Stimulated activated CD8-positive, alpha-beta memory T cell treated with anti-CD3 and anti-CD28 coated beads, Interleukin-12 subunit alpha, Interleukin-12 subunit beta, amount 100 ng/mL, for 24 hours (primary cell): Measurements from ENCODE around the gene SGIP1.
"Not testable (repeated sequence)": the region's sequence is repeated elsewhere in the genome, so short reads cannot be mapped to it uniquely, and the experiment has no call there.

Experiments
- DNase-seq: peaks from one replicate; pipeline ENCODE4 v3.0.0-alpha.2; 2020; ENCODE audit errors: extremely low read depth

Gene SGIP1

DNA sequence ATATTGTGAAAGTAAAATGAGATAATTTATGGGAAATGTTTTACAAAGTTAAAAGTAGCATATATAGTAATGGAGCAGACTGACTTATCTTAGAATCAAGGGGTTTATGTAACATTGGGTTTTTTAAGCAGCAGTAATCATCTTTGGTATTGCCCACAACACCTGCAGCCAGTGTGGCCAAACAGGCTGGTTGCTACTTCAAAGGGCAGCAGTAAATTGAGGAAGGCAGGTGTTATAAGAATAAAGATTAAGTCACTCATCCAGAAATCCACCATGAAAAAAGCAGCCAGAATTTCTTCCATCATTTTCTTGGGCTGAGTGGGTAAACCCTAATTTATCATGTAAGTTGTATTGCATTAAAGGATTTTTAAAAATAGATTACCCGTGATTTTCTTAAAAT is 235.0 kb downstream of the SGIP1 start:
- DNase-seq = no peak

DNA sequence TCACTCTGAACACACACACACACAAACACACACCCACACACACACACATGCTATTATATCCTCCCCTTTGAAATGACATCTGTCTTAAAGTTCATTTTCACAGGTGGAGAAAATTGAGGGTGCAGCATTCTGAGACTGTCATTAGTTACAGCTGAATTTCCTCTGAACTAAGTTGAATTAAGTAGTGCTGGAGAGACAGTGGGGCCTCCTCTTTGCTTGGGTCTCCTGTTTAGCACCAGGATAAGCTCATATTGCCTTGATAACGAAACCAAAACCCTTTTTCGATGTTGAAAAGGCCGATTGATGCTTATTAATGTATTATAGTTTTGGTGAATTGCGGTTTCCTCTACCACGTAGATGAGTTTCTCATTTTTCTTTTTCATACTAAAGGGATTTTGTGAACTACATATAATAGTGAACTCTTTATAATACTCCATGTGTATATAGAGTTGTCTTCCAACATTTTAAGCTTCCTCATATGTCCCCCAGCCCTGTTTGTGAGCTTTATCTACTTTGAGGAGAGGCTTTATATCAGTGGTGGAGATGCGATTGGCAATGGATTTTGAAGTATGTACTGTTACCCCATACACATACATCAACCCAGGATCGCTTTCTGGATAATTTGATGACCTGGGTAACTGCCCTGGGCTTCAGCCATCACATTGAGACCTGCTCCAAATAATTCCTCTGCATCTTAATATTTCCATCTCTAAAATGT is 235.7 kb downstream of the SGIP1 start:
- DNase-seq = no peak

DNA sequence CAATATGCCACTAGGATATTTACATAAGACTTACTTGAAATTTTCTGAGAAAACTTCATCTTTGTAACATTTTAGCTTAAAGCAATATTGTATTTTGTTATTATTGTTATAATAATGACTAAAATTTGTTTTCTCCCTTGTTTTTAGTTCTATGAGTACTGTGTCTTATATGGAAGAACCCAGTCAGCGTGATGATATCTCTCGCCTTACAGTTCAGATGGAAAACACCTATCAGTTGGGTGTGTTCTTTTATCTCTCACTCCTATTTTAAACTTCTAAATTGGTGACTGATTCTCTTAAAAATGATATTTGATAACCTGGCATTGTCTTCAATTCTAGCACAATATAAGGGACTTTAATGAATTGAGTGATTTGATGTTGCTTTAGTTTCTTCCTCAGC is 236.3 kb downstream of the SGIP1 start:
- no peak for DNase-seq

DNA sequence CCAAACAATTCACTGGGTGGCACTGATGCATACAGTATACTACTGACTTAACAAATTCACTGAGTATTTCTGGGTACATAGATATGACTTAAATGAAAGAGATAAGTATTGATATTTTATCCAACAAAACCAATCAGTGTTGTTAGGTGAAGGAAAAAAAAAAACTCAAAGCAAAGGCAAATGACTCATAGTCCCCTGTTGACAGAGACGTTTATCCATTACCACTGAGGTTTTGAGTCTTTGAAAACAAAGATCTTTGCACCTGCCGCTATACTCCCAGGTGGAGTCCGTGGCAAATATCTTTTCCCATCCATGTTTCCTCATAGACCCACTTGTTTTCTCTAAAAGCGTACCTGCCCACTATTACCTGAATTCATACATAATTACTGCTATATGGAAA is 236.7 kb downstream of the SGIP1 start:
- DNase-seq = no peak

DNA sequence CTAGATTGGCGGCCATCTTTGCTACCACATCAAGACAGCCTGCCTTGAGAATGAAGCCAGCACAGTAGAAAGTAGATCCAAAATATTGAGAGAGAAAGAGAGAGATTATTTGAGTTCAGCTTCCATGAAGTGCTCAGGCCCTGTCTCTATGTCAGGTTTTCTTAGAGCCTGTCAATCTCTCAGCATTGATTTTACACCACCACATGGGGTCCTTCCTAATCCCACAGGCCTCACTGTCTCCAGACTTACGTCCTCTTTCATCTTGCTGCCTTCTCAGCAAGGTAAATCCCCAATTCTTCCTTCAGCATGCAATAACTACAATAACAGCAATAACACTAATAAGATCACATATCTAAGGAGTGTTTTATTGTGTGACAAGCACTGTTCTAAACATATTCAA is 239.3 kb downstream of the SGIP1 start:
- no peak for DNase-seq

DNA sequence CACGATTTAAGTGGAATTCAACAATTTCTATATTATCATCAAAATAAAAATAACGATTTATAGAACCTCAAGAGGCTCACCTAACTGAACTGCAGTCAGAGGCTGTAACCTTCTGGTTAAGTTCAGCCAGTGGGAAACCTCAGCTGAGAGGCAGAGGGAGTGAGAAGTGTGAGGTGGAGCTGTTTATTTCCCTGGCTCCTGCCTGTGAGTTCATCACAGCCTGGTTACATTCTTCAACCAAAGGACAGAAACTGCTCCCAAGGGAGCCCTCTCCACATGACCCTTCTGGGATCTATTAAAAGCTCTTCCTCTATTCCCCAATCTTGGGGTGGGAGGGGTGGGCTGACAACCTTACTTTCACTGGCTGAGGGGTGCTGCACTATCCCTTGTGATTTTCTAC is 240.5 kb downstream of the SGIP1 start:
- DNase-seq = no peak

DNA sequence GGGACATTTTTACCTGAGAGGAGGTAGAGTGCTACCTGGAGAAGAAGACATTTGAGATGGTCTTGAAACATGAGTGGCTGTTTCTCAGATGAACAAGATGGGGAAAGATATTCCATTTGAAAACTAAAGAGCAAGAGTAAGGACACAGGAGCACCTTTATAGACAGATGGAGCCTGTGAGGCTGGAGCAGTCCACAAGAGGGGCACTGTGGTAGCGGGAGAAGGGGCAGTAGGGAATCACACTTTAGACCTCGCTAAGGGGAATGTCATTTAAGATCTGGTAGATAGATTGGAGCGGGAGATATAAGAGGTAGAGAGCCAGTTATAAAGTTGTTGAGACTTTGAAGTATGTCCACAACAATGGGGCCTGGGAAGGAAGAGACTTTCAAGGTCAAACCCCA is 241.7 kb downstream of the SGIP1 start:
- DNase-seq = no peak

DNA sequence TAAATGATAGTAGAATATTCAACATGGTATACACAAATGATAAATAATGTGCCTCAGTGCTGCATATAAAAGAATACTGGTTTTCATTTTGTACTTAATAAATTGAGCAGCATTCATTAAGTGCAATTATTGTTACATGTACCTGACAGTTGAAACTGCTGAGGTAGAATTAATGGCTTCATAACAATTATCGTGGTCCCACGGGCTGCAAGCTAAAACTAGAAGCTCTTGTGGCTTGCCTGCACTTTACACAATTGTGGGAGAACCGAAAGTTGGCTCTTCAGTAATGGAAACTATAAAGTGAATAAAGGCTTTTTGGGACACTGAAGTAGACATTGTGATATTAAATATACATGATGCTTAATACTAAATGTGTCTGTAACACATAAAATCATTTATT is 243.9 kb downstream of the SGIP1 start:
- DNase-seq = no peak

DNA sequence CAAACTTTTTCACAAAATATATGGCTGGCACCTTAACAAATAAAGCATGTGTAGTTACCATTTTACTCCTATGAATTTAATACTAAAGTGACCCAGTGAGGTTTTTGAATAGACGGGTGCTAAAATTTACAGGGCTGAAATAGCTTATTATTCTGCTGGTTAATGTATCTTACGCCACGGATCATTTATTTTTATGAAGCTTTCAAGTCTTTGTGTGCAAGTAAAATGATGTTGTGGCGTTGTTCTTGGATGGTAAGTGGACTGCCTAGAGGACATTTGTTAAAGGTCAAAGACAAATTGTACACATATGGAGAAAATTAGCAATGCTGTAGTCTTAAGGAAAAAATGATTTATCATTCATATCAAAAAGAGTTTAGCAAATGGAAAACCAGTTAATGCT is 244.3 kb downstream of the SGIP1 start:
- no peak for DNase-seq

DNA sequence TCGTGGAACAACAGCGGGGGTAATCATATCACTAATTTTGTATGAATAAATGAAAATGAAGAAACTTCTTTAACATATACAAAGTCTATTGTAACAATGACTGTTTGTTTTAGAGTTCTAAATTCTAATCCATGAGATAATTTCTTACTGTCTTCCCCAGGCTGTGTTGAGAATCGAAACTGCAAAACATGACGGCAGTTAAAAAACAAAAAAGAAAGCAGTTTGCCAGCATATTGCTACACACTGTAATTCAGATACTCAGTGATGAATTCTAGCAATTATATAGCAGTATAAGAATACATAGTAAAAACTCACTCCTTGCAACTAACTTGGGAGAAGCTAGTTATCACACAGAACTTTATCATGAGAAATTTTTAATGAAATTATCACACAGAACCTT is 245.0 kb downstream of the SGIP1 start:
- DNase-seq = no peak

DNA sequence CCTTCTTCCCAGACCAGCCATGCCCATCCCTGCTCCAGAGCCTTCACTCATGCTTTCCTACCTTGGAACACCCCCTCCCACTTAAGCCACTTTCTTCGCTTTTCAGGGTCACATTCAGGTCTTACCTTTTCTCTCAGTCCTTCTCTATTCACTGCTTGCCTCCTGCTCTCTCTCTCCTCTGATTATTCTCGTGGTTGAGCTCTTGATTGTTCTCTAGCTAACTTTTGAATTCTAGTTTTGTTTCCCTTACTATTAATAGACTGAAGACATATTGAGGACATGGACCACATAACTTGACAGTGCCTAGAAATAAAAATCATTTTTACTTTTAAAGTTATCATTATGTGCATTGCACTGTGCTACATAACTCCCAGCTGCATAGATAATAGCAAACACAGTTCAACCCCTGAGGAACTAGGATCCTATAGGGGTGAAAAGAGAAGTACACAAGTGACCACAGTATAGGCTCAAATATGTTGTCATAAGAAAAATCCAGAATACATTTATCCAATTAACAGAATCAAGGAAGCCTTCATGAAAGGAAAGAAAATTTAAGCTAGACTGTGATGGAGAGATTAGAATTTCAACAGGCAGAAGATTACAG is 245.6 kb downstream of the SGIP1 start:
- DNase-seq = no peak

DNA sequence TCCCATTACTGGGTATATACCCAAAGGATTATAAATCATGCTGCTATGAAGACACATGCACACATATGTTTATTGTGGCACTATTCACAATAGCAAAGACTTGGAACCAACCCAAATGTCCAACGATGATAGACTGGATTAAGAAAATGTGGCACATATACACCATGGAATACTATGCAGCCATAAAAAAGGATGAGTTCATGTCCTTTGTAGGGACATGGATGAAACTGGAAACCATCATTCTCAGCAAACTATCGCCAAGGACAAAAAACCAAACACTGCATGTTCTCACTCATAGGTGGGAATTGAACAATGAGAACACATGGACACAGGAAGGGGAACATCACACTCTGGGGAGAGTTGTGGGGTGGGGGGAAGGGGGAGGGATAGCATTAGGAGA is 251.8 kb downstream of the SGIP1 start:
- DNase-seq = not testable (repeated sequence)

DNA sequence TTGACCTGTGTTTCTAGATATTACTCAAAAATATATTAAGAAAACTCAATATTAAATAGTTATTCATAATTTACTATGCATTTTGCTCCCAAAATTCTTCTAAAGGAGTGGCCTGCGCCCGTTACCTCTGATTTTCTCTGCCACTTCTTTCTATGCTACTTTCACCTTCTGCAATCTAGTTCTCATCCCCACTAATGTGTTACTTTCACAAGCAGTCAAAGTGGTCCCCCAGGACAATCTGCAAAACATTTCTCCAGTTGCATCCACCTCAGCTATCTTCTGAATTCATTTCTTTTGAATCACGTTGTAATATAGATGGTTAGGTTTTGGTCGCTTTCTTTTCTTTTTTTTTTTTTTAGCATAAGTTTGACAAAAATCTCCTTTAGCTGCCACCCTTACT is 253.7 kb downstream of the SGIP1 start:
- no peak for DNase-seq

DNA sequence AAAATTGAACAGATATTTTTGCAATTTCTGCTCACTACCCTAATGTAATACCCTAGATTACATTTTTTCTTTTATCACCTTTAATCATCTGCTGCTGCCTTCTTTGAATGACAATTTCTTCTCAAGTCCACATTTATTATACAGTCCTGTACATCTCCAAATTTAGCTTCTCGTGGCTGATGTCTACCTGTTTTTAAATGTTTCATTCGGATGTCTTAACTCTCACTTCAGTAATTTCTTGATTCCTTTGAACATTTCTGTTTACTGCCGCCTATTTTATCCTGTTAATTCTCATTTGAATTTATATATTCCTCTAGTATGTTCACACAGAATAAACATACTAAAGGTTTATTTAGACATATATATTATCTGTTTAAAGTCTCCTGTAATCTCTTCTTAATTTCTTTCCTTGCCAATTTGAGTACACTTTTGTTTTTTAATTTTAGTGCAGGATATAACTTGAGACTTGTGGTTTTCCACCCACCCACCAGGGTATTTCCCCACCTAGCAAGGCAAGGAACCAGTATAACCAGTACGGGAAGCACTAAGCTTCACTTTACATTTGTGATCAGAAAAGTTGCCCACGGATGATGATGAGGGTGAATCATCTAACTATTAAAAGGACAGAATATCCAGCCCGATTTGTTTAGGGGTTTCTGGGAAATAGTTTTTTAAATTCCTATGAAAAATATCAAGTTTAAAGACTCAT is 254.4 kb downstream of the SGIP1 start:
- peak; percentile 38 for DNase-seq

DNA sequence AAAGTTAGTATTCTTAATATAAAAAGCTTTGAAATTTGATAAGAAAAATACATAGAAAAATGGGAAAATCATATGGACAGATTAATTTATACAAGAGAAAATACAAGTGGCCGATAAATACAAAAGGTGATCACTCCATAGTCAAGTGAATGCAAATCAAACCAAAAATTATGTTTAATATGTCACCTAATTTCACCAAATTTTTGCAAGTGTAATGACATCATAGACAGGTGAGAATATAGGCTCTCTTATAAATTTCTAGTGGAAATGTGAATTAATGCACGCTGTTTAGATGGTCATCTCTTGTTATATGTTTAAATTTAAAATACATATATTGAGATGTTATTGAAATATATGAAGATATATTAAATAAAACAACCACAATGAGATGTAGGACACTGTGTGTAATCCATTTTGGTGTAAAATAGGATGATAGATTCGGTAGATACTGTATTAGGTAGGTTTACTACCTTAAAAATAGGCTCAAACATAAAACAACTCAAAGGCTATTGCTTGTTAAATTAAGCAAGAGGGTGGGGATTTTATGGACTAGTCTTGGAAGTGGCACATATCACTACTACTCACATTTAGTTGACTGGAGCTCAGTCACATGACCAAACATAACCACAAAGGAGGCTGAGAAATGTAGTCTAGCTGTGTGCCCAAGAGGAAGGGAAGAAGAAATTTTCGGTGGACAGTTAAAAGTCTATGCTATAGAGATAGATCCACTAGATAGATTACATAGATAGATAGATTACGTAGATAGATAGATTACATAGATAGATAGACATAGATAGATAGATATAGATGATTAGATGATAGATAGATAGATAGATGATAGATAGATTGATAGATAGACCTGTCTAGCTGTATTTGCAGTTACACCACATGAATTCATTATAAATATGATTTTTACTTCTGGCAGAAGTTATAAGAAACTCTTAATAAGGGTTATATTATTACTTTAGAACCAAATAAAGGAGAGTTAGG is 258.0 kb downstream of the SGIP1 start:
- no peak for DNase-seq

DNA sequence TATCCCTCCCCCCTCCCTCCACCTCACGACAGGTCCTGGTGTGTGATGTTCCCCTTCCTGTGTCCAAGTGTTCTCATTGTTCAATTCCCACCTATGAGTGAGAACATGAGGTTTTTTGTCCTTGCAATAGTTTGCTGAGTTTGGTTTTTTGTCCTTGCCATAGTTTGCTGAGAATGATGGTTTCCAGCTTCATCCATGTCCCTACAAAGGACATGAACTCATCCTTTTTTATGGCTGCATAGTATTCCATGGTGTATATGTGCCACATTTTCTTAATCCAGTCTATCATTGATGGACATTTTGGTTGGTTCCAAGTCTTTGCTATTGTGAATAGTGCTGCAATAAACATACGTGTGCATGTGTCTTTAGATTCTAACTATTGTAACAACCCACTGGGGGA is 261.9 kb downstream of the SGIP1 start:
- not testable (repeated sequence) for DNase-seq
